Measurements from ENCODE around the gene DONSON. TPM values are rescaled to one million over a fixed set of nuclear protein-coding genes. Genes with fewer than 3 reads are reported as not detected.
A peak's percentile ranks its signal among the peaks of the same experiment; 100 is the strongest.

The DONSON gene
- total and polyA plus RNA-seq, 9 of the 15 experiments (the other 6 are each of a cell fraction or from before 2014, with no cell fraction given), result 26.7 to 124 (median 62.6) TPM

DNA sequence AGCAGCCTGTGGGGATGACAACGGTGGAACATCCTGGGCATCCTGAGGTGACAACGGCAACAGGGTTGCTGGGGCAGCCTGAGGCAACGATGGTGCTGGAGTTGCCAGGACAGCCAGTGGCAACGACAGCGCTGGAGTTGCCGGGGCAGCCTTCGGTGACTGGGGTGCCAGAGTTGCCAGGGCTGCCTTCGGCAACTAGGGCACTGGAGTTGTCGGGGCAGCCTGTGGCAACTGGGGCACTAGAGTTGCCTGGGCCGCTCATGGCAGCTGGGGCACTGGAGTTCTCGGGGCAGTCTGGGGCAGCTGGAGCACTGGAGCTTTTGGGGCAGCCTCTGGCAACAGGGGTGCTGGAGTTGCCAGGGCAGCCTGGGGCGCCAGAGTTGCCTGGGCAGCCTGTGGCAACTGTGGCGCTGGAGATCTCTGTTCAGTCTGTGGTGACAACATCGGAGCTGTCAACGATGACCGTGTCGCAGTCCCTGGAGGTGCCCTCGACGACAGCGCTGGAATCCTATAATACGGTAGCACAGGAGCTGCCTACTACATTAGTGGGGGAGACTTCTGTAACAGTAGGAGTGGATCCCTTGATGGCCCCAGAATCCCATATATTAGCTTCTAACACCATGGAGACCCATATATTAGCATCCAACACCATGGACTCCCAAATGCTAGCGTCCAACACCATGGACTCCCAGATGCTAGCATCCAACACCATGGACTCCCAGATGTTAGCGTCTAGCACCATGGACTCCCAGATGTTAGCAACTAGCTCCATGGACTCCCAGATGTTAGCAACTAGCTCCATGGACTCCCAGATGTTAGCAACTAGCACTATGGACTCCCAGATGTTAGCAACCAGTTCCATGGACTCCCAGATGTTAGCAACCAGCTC, 37.5 kb downstream of the DONSON start:
- H4K20me1 ChIP-seq (replicated peaks; ENCODE audit: control insufficient read depth, insufficient read depth, low read length), result 0 out of 2 replicates have a peak, but pooled peaks cover 4% of the 10 kb centered on the region
- WGBS (ENCODE audit: insufficient coverage, low coverage, missing lambda C conversion rate), result 96% methylated on average over 23 of the region's 23 CpGs
- CTCF ChIA-PET (ENCODE audit: low intra/inter-chr PET ratio), result no interaction called here

More for the DNA sequence above, 37.5 kb downstream of the DONSON start:
- Histone ChIP-seq H3K36me3 (ENCODE audit: control insufficient read depth, insufficient read depth, low read length) (peaks cover 98% of the 10 kb centered on the region), H3K79me2 (ENCODE audit: control insufficient read depth, insufficient read depth, low read length) (peaks cover 99% of the 10 kb centered on the region), H3K27me3 (ENCODE audit: control insufficient read depth in 2 of 2, insufficient read depth in 2 of 2, low read length in 2 of 2) (no peaks in the 10 kb centered on the region), H3K4me2 (ENCODE audit: insufficient read depth, low read length) (no peak overlapping the region), H3K9me1 (ENCODE audit: control insufficient read depth, insufficient read depth, low read length) (no peaks in the 10 kb centered on the region), H3K27ac (ENCODE audit: extremely low read depth, low read depth, low read length) (no peak overlapping the region), H2AFZ (ENCODE audit: low read depth, low read length) (no peak overlapping the region), H3K4me3 (no peak overlapping the region), H3K9ac (ENCODE audit: insufficient read depth in 1 of 2, low read depth in 2 of 2, low read length in 2 of 2) (no peak overlapping the region), H3K4me1 (replicated peaks in 1 of 2; ENCODE audit: control insufficient read depth in 2 of 2, insufficient read depth in 2 of 2, low read length in 2 of 2) (peaks cover 0 to 9% of the 10 kb centered on the region in 2 experiments; a peak in 1 of 5 replicates), H3K9me3 (replicated peaks; ENCODE audit: control insufficient read depth, insufficient read depth, low read depth, low read length) (peaks cover 31% of the 10 kb centered on the region)
- POLR2A ChIA-PET, result interaction anchor here (1.1 to 10.6 kb wide), 7 partner anchors 7 to 319 kb away, joined by 3 to 130 read pairs (median 4); partner anchors contain the start of genes DNAJC28, GART, SON and TMEM50B
- ATAC-seq (no peak), FAIRE-seq (no peak), DNase-seq (ENCODE audit: extremely low read depth in 1 of 4, low spot score in 3 of 4) (no peak)
- BruUV-seq (replicated peaks), result no TSS peak
- in situ Hi-C loops (cut with MboI), result no loop called here
- intact Hi-C loops (cut with micrococcal nuclease), result no loop called here
- TF ChIP-seq U2AF1 (optimal IDR thresholded peaks at IDR 0.05; ENCODE audit: low read depth, low read length) (no peak), NELFE (IDR thresholded peaks at IDR 0.05; ENCODE audit: insufficient read depth, insufficient read length) (no peak), RBM22 (IDR thresholded peaks at IDR 0.05; ENCODE audit: low read depth, low read length, poor library complexity, severe bottlenecking) (peak; percentile 96), HDAC1 (IDR thresholded peaks at IDR 0.05) (no peak), ELK3 (CRISPR knock-in tag; IDR thresholded peaks at IDR 0.05) (no peak), FOXK1 (CRISPR knock-in tag; IDR thresholded peaks at IDR 0.05; ENCODE audit: borderline replicate concordance) (0 out of 2 replicates have a peak, but pooled peaks have one; percentile 11), MTA3 (IDR thresholded peaks at IDR 0.05; ENCODE audit: borderline replicate concordance) (0 out of 2 replicates have a peak, but pooled peaks have one; percentile 5), POLR2AphosphoS2 (IDR thresholded peaks at IDR 0.05; ENCODE audit: low read length) (0 out of 2 replicates have a peak, but pooled peaks have one; percentile 0), ZNF274 (IDR thresholded peaks at IDR 0.05; ENCODE audit: borderline replicate concordance, low read depth, low read length) (no peak), RBFOX2 (IDR thresholded peaks at IDR 0.05; ENCODE audit: low read depth, low read length) (peak; percentile 78), POLR2G (IDR thresholded peaks at IDR 0.05; ENCODE audit: low read depth, low read length) (peak; percentile 79)
